AML-193 (cell line): ENCODE results near the gene ALDH1L2.

Experiments used
- DNase-seq, 2 experiments: peaks; one replicate each; lab custom pipeline; 2025; lab: John Stamatoyannopoulos, UW

The ALDH1L2 gene

DNA sequence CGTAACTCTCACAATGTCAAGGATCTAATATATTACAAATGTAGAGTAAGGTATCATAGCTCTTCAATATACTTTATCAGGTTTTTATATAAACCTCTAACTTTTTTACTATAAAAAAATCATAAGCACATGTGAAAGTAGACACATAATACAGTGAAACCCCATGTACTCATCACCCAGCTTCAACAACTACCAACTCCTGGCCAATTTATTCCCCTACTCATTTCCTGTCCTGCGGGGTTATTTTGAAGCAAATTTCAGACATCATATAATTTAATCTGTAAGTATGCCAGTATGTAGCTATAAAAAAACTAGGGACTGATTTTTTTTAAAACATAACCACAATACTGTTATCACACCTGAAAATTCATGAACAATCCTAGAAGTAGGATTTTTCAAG is 50.4 kb downstream of the ALDH1L2 start:
- DNase-seq: no peak

DNA sequence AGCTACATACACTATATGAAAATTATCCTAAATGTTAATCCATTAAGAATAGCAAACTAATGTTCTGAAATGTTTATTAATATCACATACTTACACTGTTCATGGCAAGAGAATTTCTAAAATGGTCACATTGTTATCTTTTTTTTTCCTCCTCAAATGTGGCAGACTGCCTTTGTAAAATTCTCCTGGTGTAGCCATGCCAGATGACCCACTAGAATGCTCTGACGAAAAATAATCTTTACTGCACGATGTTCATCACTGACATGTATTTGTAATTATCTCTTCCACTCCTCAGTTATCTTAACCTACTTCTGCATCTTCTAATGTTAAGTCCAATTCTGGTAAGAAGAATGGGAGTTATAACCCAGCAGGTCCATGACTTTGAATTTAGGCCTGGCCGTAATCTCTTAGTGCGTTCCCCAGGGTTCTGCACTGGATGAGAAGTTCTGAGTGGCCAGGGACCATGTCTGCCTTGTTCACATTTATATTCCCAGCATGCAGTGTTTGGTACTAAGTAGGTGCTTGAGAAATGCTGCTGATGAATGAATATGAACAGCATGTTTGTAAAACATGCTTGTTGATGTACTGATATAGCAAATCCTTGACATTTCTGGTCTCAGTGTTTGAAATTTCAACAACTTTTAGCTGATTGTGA is 51.4 kb downstream of the ALDH1L2 start:
- no peak for DNase-seq

DNA sequence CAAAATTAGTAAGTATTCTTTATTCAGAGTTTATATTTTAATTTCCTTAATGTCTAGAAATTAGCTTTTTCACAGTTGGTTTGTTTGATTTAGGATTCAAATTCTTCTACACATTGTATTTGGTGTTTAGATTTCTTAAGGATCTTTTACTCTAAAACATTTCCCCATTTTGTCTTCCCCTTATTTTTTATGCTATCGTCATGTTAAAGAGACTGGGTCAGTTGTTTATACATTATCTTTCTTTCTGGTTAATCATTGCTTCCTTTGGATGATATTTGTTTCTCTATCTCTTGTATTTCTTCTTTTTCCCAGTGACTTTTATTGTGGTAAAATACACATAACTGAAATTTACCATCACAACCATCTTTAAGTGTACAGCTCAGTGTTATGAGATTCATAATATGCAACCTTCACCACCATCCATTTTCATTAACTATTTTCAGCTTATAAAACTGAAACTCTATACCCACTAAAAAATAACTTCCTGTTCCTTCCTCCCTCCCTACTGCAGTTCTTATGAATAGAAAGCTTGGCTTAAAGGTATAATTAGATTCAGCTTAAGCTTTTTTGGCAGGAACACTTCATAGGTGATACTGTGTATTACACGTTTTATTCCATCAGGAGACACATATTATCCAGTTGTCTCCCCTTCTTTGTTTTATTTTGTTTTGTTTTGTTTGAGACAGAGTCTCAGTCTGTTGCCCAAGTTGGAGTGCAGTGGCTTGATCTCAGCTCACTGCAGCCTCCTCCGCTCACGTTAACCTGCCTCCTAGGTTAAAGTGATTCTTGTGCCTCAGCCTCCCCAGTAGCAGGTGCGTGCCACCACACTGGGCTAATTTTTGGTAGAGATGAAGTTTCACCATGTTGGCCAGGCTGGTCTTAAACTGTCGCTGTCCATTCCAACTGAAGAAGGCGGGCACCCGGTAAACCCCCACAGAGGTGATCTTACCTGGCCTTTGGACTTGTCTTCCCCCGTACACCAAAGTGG is 53.1 kb downstream of the ALDH1L2 start:
- DNase-seq: no peak

DNA sequence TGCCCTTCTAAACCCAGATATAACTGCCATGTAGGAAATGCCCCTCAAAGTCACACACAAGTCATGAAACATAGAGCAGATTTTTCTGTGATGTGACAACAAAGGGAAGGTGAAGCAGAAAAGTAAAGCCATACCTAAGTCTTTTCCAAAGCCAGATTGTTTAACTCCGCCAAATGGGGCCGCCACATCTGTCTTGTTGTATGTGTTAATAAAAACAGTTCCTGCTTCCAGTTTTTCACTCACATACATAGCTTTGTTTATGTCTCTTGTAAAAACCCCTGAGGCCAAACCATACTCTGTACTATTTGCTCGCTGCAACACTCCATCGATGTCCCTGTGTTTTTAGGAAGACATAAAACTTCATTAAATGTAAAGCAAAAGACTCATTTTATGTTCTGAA is 57.8 kb downstream of the ALDH1L2 start:
- no peak for DNase-seq

DNA sequence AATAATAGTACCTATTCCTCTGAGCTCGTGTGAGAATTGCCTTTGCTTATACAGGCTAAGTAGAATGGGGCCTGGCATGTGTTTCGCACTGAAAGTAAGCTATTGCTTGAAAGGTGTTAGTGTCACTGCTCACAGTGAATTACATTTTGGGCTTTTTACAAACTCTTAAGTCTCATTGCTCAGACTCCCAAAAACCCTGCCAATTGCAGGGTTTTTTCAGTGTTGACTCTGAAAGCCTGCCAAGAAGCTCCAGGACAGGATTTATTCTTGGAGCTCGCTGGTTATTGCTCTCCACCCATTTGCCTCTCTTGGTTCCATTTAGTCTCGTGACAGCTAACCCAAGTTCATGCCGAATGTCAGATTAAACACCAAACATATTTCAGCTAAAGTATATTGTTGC is 58.4 kb downstream of the ALDH1L2 start:
- DNase-seq: no peak

DNA sequence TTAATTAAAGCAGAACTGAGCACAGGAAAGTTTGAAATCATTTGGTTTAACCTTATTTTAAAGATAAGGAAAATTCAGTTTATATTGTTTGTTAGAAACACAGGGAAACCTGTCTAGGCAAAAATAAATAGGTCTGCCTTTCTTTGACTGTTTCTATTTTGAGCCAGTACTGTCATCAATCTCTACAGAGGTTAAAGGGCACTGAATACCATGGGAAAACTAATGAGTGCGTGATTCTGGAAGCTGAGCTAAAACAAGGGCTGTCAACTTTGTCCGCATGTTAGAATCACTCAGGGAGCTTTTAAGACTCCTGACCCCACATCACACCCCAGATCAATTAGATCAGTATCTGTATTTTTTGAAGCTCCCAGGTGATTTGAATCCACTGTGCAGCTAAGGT is 59.3 kb downstream of the ALDH1L2 start:
- DNase-seq: no peak

DNA sequence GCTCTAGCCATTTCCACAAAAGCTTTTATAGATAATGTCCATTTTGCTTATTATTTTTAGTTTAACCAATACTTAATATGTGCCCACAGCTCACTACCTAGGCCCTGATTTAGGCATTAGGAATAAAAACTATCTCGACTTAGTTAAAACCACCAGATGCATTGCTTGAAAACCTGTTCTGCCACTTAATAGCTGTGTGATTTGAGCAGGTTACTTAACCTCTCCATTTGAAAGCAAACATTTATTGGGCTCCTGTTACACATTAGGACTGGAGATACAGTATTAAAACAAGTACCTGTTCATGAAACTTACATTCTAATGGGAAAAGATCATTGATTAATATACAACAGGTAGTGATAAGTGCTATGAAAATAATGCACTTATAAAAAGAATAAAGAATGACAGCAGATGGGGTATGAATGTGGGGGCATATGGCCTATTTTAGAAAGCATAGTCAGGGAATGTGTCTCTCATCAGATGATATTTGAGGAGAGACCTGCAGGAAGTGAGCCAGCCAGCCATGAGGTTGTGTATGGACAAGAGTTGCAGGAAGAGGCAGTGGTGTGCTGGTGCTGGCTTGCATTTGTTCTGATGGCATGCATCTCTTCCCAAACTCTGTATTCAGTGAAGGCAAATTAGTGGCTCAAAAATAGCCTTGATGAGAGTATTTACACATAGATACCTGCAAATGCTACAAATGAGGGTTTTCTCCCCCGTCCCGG is 63.9 kb downstream of the ALDH1L2 start:
- DNase-seq: no peak

DNA sequence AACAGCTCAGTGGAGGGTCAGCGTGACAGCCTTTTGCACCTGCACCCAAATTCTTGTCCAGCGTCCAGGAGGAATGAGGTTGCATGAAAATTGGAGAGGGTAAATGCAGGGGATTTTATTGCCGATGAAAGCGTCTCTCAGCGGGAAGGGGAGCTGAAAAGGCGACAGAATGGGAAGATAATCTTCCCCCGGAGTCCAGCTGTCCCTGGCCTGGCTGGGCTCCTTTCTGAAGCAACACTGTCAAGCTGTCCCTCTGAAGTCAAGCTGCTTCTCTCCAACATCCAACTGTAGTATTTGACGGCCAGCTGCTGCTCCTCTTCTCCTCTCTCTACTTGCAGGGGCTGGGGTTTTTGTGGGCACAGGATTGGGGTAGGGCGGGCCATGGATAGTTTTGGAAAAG is 65.5 kb downstream of the ALDH1L2 start:
- DNase-seq: no peak

DNA sequence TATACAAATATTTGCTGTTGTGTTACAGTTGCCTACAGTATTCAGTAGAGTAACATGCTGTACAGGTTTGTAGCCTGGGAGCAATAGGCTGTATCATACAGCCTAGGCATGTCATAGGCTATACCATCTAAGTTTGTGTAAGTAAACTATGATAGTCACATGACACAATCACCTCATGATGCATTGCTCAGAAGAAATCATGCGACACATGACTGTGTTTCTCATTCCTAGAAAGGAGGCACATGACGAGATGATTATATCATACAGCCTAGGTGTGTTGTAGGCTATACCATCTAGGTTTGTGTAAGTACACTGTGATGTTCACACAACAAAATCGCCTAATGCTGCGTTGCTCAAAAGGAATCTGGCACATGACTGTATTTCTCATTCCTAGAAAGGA is 66.2 kb downstream of the ALDH1L2 start:
- DNase-seq: no peak

DNA sequence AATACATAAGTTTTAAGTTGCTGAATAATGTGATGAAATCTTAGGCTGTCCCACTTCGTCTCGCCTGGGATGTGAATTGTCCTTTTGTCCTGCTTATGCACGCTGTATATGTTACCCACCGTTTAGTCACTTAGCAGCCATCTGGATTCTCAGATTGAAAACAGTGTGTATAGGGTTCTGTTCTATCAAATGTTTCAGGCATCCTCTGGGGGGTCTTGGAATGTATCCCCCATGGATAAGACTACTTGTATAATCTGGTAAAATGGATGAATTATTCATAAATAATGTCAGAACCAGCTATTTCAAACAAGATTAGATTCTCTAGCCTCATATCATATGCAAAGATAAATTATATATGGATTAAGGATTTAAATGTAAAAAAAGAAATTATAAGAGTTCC is 68.7 kb downstream of the ALDH1L2 start:
- no peak for DNase-seq

DNA sequence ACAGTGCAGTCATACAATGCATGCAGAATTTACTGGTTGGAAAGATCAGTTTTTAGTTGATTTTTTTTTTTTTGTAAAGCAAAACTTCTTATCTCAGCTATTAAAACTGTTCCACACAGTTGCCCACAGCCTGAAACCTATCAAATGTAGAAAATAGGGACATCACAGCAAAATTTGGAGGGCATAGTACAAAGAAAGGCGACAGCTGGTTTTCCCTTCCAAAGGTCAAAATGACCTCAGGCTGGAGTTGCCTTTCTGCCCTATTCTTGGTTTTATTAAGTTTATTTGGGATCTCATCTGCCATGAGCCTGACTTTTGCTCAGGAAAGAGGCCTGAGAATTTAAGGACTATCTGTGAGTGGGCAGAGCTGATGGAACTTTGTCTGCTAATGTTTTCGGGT is 69.7 kb downstream of the ALDH1L2 start:
- no peak for DNase-seq

DNA sequence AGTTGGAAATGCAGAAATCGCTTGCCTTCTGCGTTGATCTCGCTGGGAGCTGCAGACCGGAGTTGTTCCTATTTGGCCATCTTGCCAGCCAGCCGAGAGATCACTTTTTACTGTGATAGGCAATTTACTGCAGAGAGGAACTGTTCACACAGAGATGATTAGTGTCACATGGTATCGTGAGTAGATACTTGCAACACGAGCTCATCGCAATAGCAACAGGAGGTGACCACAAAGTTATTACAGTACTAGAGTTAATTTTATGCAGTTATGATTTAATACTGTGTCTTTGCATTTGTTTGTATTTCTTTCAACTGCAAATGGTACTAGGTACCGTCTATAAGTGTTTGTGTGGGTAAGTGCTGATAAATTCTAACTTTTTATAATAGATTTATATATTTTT is 70.4 kb downstream of the ALDH1L2 start:
- DNase-seq: no peak

DNA sequence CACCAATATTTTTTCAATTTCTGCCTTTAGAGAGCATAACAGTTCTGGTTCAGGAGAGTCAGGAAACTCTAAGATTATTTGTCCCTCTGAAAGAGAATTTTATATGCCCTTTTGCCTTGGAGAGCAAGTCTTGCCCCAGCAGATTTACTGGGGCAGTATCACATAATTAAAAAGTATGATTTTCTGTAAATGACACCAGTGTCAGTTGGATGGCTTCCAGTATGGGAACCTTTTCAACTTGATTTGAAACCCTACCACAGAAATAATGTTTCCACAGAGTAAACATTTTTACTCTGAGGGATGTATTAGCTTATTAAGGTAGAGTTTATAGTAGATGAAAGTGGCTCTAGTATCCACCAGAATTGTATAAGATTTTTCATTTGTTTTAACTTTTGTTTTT is 82.8 kb downstream of the ALDH1L2 start:
- DNase-seq: no peak

DNA sequence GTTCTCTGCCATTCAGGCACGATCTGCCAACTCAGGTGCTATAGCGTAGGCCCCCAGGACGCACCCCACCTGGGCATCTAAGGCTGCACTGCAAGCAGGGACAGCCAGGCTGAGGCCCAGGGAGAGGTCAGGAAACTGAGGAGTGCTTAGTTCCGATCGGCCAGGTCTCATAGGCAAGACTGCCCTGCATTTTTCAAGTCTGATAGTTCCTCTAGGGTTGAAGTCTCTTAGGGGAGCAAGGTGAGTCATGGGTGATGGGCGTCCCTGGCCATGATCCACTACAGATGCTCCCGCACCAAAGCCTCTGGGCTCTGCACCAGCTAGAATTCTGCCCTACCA is 84.9 kb downstream of the ALDH1L2 start:
- no peak for DNase-seq

DNA sequence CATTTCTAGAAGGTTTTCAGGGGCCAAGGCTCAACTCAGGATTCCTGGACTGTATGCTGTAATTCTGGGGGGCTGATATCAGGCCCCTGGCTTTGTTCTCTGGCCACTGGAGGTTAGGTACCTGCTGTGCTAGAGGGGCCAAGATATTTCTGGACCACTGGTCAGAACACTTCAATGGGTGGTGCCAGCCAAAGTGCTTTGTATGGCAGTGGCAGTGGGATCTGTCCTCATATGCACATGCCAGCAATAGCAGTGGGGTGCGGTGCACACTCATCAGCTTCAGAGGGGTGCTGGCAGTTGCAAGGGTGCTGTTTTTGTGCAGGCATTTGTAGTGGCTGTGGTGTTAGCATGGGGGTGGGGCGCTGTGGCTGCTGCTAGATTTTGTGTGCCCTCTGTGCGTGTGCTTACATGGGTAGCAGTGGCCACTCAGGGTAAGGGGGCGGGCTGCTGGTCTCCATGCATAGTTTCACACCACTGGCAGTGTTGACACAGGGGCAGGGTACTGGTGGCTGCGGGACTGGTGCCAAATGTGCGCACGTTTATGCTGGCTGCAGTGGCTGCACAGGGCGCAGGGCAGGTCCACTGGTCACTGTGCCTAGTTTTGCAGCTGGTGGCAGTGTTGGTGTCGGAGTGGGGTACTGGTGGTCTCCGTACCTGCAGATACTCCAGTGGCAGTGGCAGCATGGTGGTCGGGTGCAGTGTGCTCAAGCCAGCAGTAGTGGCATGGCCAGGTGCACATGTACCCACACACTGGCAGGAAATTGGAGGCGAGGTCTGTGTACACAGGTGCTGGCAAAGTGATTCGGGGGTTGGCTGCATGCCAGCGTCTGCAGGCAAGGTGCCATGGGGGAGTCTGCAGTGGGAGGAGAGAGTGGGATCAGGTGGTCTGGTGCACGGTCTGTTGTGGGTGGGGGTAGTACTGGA is 85.6 kb downstream of the ALDH1L2 start:
- DNase-seq: no peak

DNA sequence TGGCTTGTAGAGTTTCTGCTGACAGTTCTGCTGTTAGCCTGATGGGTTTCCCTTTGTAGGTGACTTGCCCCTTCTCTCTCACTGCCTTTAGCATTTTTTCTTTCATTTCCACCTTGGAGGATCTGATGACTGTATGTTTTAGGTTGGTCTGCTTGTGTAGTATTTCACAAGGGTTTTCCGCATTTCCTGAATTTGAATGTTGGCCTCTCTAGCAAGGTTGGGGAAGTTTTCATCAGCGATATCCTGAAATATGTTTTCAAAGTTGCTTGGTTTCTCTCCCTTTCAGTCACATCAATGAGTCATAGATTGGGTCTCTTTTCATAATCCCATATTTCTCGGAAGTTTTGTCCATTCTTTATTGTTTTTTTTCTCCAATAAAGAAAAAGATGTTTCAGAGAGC is 86.7 kb downstream of the ALDH1L2 start:
- DNase-seq: no peak

DNA sequence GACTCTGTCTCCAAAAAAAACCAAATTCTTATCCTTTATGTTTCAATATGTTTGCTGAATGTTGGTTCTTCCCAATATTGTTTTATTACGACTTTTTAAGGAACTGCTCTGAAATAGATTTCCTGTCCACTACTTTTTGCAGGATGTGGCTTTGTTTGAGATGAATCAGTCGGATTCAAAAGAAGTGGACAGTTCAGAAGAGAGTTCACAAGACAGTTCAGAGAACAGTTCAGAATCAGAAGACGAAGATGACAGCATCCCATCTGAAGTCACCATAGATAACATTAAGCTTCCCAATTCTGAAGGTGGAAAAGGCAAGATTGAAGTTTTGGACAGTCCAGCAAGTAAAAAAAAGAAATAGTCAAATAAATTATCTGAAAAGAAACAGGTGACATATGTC is 89.9 kb downstream of the ALDH1L2 start:
- DNase-seq: no peak

DNA sequence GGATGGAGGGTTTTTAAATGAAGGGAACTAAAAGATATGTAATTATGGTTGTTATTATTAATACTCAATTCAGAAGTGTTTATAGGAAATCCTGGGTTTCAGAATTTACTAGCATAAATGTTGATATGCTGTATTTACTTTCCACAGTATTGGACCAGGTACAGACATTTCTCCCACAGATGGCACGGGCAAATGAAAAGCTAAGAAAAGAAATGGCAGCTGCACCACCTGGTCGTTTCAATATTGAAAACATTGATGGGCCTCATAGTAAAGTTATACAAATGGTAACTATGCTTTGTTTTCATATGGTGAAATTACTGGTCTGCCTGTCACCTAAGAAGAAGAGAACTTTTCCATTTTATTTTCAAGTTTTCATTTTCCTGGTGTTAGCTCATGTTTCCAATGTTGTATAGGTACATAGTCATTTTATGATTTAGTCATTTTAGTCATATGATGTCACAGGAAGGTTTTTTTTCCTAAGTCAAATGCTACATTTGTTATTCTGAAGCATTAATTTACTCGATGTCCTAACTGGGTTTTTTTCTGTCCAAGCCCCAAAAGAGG is 92.6 kb downstream of the ALDH1L2 start:
- no peak for DNase-seq

DNA sequence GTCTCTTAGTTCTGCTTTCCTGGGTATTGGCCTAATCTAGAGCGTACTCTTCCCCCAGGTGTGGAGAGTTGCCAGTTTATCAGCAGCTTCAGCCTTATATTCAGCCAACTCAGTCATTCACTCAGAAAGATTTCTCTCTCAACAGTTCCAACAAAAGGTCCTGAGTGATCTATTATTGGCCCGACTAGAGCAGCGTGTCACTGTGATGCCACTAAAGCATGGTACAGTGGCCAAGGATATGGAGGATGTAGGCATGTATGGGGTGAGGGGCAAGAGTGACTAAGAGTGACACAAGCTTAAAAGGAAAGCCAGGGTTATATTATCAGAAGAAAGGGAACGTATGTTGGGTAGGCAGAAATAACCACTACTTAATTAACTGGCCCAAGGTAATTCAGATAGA is 93.3 kb downstream of the ALDH1L2 start:
- no peak for DNase-seq

DNA sequence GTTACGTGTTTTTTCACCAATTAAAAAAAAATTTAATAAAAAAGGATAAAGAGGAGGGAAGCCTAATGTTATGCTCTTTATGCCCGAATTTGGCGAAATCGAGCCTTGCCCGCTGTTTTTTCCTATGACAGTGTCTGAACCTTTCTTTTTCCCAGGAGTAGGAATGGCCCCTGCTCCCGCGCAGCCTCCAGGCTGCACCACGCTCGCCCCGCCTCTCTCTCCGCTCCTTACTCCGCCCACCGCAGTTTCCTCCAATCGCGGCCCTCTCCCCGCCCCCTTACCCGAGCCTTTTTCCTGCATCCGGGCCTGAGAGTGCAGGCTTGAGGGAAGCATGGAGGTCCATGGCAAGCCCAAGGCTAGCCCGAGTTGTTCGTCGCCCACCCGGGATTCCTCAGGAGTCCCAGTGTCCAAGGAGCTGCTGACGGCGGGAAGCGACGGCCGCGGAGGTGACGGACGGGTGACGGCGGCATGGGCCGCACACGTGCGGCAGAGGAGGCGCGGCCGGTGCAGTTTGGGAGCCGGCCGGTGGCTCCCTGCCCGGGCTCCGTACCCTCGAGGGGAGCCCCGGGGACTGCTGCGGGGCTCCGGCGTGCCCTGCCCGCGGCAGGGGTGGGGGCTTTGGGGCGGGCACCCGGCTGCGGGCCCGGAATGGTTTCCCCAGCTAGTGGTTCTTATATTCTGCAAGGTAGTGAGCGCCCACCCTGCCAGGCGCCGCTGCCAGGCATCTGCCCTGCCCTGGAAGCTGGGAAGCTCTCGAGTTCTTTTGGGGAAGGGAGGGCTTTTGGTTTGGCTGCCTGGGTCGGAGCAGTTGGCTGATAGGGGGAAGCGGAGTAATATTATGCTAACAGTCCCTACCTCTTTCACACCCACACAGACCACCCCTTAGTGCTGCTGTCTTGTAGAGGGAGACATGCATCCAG is 98.0 kb downstream of the ALDH1L2 start, which contains the start of gene NOPCHAP1:
NOPCHAP1 (plus strand) TSS at position 295 of the 920 bp plus-strand sequence; CDS start at position 332, 37 bp downstream.
- peak; percentile 64 to 70 for DNase-seq
